K562 (cell line): Measurements from ENCODE around the gene SDHC. TPM values are rescaled to one million over a fixed set of nuclear protein-coding genes. Genes with fewer than 3 reads are reported as not detected.
A peak's percentile ranks its signal among the peaks of the same experiment; 100 is the strongest.

Source experiments
- CHCHD3 ChIP-seq: fragments of 250-450 bp; sonication (Bioruptor Pico); IDR thresholded peaks from 2 replicates; pipeline ENCODE4 v2.1.2; 2022; ENCODE audit warnings: mild to moderate bottlenecking
- DACH1 ChIP-seq: fragments of 450-650 bp; IDR thresholded peaks from 2 replicates; pipeline ENCODE4 v1.6.1; 2018; ENCODE audit not compliant: partially characterized antibody
- DDX20 ChIP-seq: fragments of 450-650 bp; IDR thresholded peaks from 2 replicates; pipeline ENCODE4 v1.6.1; 2016; ENCODE audit warnings: missing genetic modification characterization, low read depth, mild to moderate bottlenecking, missing compliant biosample characterization, moderate library complexity
- GTF3C2 ChIP-seq: IDR thresholded peaks from 3 replicates; pipeline ENCODE4 v1.6.1; 2011; ENCODE audit warnings: borderline replicate concordance, mild to moderate bottlenecking, moderate library complexity; ENCODE audit not compliant: insufficient read length; ENCODE audit errors: extremely low read depth
- HDAC2 ChIP-seq: fragments of 450-650 bp; IDR thresholded peaks from 2 replicates; pipeline ENCODE4 v1.6.1; 2016; ENCODE audit warnings: mild to moderate bottlenecking
- HDAC3 ChIP-seq: fragments of 450-650 bp; IDR thresholded peaks from 2 replicates; pipeline ENCODE4 v1.6.1; 2018; ENCODE audit warnings: borderline replicate concordance, mild to moderate bottlenecking, moderate library complexity; ENCODE audit not compliant: partially characterized antibody
- HMBOX1 ChIP-seq: sonication (generic); IDR thresholded peaks from 2 replicates; pipeline ENCODE4 v1.6.1; 2016
- NELFE ChIP-seq: IDR thresholded peaks from 2 replicates; pipeline ENCODE4 v1.6.1; 2011; ENCODE audit warnings: mild to moderate bottlenecking; ENCODE audit not compliant: insufficient read depth, insufficient read length
- RAD21 ChIP-seq, 2 experiments: fragments of 250-450 bp in 1 of 2; fragments of 450-650 bp in 1 of 2; sonication (Bioruptor Pico) in 1 of 2; formaldehyde crosslinking in 1 of 2; IDR thresholded peaks in 1 of 2; conservative IDR thresholded peaks in 1 of 2; 2 replicates each; pipeline versions ENCODE4 v1.4.0 to v1.8.0; 2020 to 2022; ENCODE audit warnings: mild to moderate bottlenecking in 2 of 2, moderate library complexity in 1 of 2
- THRA ChIP-seq: fragments of 450-650 bp; IDR thresholded peaks from 2 replicates; pipeline ENCODE4 v1.6.1; 2017; ENCODE audit warnings: mild to moderate bottlenecking, moderate library complexity
- ZKSCAN8 ChIP-seq: fragments of 200-800 bp; sonication (Bioruptor generic); IDR thresholded peaks from 2 replicates; pipeline ENCODE4 v1.6.1; 2016; ENCODE audit warnings: missing genetic modification characterization, missing compliant biosample characterization
- ZNF212 ChIP-seq: fragments of 450-650 bp; formaldehyde crosslinking; IDR thresholded peaks from 2 replicates; pipeline ENCODE4 v1.4.0; 2020; ENCODE audit warnings: mild to moderate bottlenecking
- ZNF445 ChIP-seq: fragments of 250-450 bp; sonication (Bioruptor Pico); IDR thresholded peaks from 2 replicates; pipeline ENCODE4 v1.4.0; 2020; ENCODE audit warnings: low read depth, mild to moderate bottlenecking, moderate library complexity
- ZNF551 ChIP-seq: fragments of 250-450 bp; sonication (Bioruptor Pico); IDR thresholded peaks from 2 replicates; pipeline ENCODE4 v1.5.0; 2021; ENCODE audit warnings: mild to moderate bottlenecking, moderate library complexity
- ZNF695 ChIP-seq: fragments of 450-650 bp; formaldehyde crosslinking; IDR thresholded peaks from 2 replicates; pipeline ENCODE4 v1.4.0; 2020; ENCODE audit warnings: mild to moderate bottlenecking, moderate library complexity
- polyA plus RNA-seq, 8 experiments: library from polyadenylated mRNA; depleted of rRNA in 4 of 8; stranded (reverse) in 5 of 8; unstranded in 3 of 8; fragments of >200 nt; fragmentation: Nextera tagmentation in 2 of 8; fragmentation: Illumina TruSeq in 1 of 8; extraction: Ambion mirVana in 2 of 8; extraction: Trizol in 1 of 8; gene quantifications; 2 replicates each; pipeline versions ENCODE4 v1.2.1 to v1.2.3, GENCODE V29; 2011 to 2014; ENCODE audit warnings: inconsistent platforms in 1 of 8, missing spikeins in 1 of 8
- total RNA-seq, 7 experiments: library from RNA; depleted of rRNA in 6 of 7; stranded (reverse); fragments of >200 nt in 6 of 7; fragmentation: Illumina TruSeq in 2 of 7; extraction: Trizol in 2 of 7; gene quantifications; 2 replicates each; pipeline versions ENCODE4 v1.2.1 to v1.2.3, GENCODE V29; 2011 to 2021; ENCODE audit warnings: low replicate concordance in 1 of 7
- TF ChIP-seq, protein P1 (sequence below): fragments of 250-450 bp; sonication (Bioruptor Pico); IDR thresholded peaks from 2 replicates; pipeline ENCODE4 v1.8.0; 2022; ENCODE audit warnings: moderate library complexity, mild to moderate bottlenecking, inconsistent platforms
- TF ChIP-seq, protein P2 (sequence below): conservative IDR thresholded peaks from 2 replicates; pipeline ENCODE4 v1.6.1; 2011; ENCODE audit warnings: low read depth, mild to moderate bottlenecking, low read length; ENCODE audit not compliant: control insufficient read depth

SDHC gene
- total and polyA plus RNA-seq, 9 of the 15 experiments (the other 6 are each of a cell fraction or from before 2014, with no cell fraction given), result 7.7 to 309 (median 174) TPM

- no peak for TF ChIP-seq CHCHD3 (CRISPR knock-in tag)
- TF ChIP-seq HMBOX1, result no peak
- no peak for TF ChIP-seq NELFE
- TF ChIP-seq ZNF212 (CRISPR knock-in tag), result no peak
- peak; percentile 30 to 46; a peak in 2 of 4 replicates for TF ChIP-seq RAD21 (CRISPR knock-in tag; conservative IDR thresholded peaks at IDR 0.05 in 1 of 2, IDR thresholded peaks at IDR 0.05 in 1 of 2)
- peak; percentile 7; the same call in 1 of the 2 replicates for TF ChIP-seq ZKSCAN8
- TF ChIP-seq ZNF695 (CRISPR knock-in tag), result no peak
- TF ChIP-seq ZNF445 (CRISPR knock-in tag), result 0 out of 2 replicates have a peak, but pooled peaks have one; percentile 35
- TF ChIP-seq GTF3C2, result peak; percentile 83
- peak; percentile 77 for TF ChIP-seq HDAC3
- TF ChIP-seq, protein P1, sequence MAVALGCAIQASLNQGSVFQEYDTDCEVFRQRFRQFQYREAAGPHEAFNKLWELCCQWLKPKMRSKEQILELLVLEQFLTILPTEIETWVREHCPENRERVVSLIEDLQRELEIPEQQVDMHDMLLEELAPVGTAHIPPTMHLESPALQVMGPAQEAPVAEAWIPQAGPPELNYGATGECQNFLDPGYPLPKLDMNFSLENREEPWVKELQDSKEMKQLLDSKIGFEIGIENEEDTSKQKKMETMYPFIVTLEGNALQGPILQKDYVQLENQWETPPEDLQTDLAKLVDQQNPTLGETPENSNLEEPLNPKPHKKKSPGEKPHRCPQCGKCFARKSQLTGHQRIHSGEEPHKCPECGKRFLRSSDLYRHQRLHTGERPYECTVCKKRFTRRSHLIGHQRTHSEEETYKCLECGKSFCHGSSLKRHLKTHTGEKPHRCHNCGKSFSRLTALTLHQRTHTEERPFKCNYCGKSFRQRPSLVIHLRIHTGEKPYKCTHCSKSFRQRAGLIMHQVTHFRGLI (CRISPR knock-in tag), result no peak
- 0 out of 2 replicates have a peak, but pooled peaks have one; percentile 52 for TF ChIP-seq HDAC2
- TF ChIP-seq DACH1, result no peak
- no peak for TF ChIP-seq ZNF551
- TF ChIP-seq THRA, result no peak
- TF ChIP-seq DDX20 (tag), result no peak
- TF ChIP-seq, protein P2, sequence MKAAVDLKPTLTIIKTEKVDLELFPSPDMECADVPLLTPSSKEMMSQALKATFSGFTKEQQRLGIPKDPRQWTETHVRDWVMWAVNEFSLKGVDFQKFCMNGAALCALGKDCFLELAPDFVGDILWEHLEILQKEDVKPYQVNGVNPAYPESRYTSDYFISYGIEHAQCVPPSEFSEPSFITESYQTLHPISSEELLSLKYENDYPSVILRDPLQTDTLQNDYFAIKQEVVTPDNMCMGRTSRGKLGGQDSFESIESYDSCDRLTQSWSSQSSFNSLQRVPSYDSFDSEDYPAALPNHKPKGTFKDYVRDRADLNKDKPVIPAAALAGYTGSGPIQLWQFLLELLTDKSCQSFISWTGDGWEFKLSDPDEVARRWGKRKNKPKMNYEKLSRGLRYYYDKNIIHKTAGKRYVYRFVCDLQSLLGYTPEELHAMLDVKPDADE, result peak; percentile 62
These were observed 85.2 kb downstream of the SDHC start (continued) for GRCh38 chr1:161399257-161399998.
